Activated naive CD8-positive, alpha-beta T cell treated with anti-CD3 and anti-CD28 coated beads, Interleukin-2, amount 10 ng/mL, durations not matched to agents 7 days and 5 days (primary cell): Measurements from ENCODE around the gene SPDYE2B. TPM values are rescaled to one million over a fixed set of nuclear protein-coding genes. Genes with fewer than 3 reads are reported as not detected.
A peak's percentile ranks its signal among the peaks of the same experiment; 100 is the strongest.
"Not testable (repeated sequence)": the region's sequence is repeated elsewhere in the genome, so short reads cannot be mapped to it uniquely, and the experiment has no call there.

Source experiments
- ATAC-seq: fragments of 150-1000 bp; cut with Tn5 transposase; one replicate; pipeline ENCODE4 v1.10.0; 2021; ENCODE audit warnings: low read depth, moderate library complexity
- POLR2A ChIA-PET: fragments of 350-600 bp; sonication (Branson Sonifier 250); formaldehyde crosslinking; loops from one replicate; lab custom pipeline; 2021; ENCODE audit warnings: antibody characterized with exemption; lab: Charles Lee
- DNase-seq: peaks from one replicate; pipeline ENCODE4 v3.0.0; 2021
- H3K27ac Mint-ChIP-seq: one replicate; pipeline ENCODE4 v1.8.0; 2022; ENCODE audit warnings: mild to moderate bottlenecking, mixed read lengths
- H3K27me3 Mint-ChIP-seq: one replicate; pipeline ENCODE4 v1.8.0; 2022; ENCODE audit warnings: mild to moderate bottlenecking, moderate library complexity, mixed read lengths
- H3K36me3 Mint-ChIP-seq: one replicate; pipeline ENCODE4 v1.8.0; 2021; ENCODE audit warnings: mild to moderate bottlenecking, mixed read lengths
- H3K4me1 Mint-ChIP-seq: one replicate; pipeline ENCODE4 v1.8.0; 2021; ENCODE audit warnings: mixed read lengths
- H3K4me3 Mint-ChIP-seq: one replicate; pipeline ENCODE4 v1.8.0; 2022; ENCODE audit warnings: mild to moderate bottlenecking, moderate library complexity, mixed read lengths
- H3K9me3 Mint-ChIP-seq: one replicate; pipeline ENCODE4 v1.8.0; 2021; ENCODE audit warnings: mixed read lengths
- total RNA-seq, 2 experiments: library from RNA; stranded (reverse); gene quantifications; one replicate each; pipeline ENCODE4 v1.2.3, GENCODE V29; 2021

SPDYE2B gene
- total RNA-seq, 2 experiments from 2014 or later = not detected

GRCh38 chr7:102671956-102672307, 21.8 kb downstream of the SPDYE2B start:
- H3K4me1 Mint-ChIP-seq, H3K27me3 Mint-ChIP-seq, H3K4me3 Mint-ChIP-seq, H3K9me3 Mint-ChIP-seq, H3K36me3 Mint-ChIP-seq, H3K27ac Mint-ChIP-seq, POLR2A ChIA-PET, DNase-seq: not testable (repeated sequence)
- peak; percentile 38 for ATAC-seq

- H3K27me3 Mint-ChIP-seq, H3K36me3 Mint-ChIP-seq, H3K9me3 Mint-ChIP-seq, POLR2A ChIA-PET, ATAC-seq, H3K27ac Mint-ChIP-seq, H3K4me1 Mint-ChIP-seq, H3K4me3 Mint-ChIP-seq, DNase-seq: not testable (repeated sequence)
Measured at GRCh38 chr7:102673447-102674067, 23.4 kb downstream of the SPDYE2B start.

- DNase-seq, H3K4me1 Mint-ChIP-seq, H3K4me3 Mint-ChIP-seq, POLR2A ChIA-PET, H3K27ac Mint-ChIP-seq, ATAC-seq, H3K9me3 Mint-ChIP-seq, H3K27me3 Mint-ChIP-seq, H3K36me3 Mint-ChIP-seq: not testable (repeated sequence)
Measured at GRCh38 chr7:102675545-102675944, 25.4 kb downstream of the SPDYE2B start.

- H3K27me3 Mint-ChIP-seq, H3K36me3 Mint-ChIP-seq, POLR2A ChIA-PET, H3K4me1 Mint-ChIP-seq, H3K27ac Mint-ChIP-seq, H3K4me3 Mint-ChIP-seq, H3K9me3 Mint-ChIP-seq, ATAC-seq, DNase-seq: not testable (repeated sequence)
Measured at GRCh38 chr7:102680780-102681179, 30.7 kb downstream of the SPDYE2B start.

GRCh38 chr7:102682560-102682959, 32.4 kb downstream of the SPDYE2B start:
- H3K4me1 Mint-ChIP-seq, H3K36me3 Mint-ChIP-seq, H3K9me3 Mint-ChIP-seq, DNase-seq, H3K4me3 Mint-ChIP-seq, ATAC-seq, H3K27ac Mint-ChIP-seq, H3K27me3 Mint-ChIP-seq, POLR2A ChIA-PET: not testable (repeated sequence)

GRCh38 chr7:102688299-102689036, 38.3 kb downstream of the SPDYE2B start:
- DNase-seq, H3K36me3 Mint-ChIP-seq, H3K4me1 Mint-ChIP-seq, POLR2A ChIA-PET, H3K4me3 Mint-ChIP-seq, H3K27ac Mint-ChIP-seq, H3K27me3 Mint-ChIP-seq, H3K9me3 Mint-ChIP-seq: not testable (repeated sequence)
- peak; percentile 80 for ATAC-seq

GRCh38 chr7:102689436-102690282, 39.5 kb downstream of the SPDYE2B start:
- H3K36me3 Mint-ChIP-seq, H3K27ac Mint-ChIP-seq: not testable (repeated sequence)
- DNase-seq = peak; percentile 64

GRCh38 chr7:102690602-102691001, 40.5 kb downstream of the SPDYE2B start:
- ATAC-seq, H3K36me3 Mint-ChIP-seq, H3K27ac Mint-ChIP-seq, DNase-seq, H3K4me3 Mint-ChIP-seq, H3K4me1 Mint-ChIP-seq, H3K27me3 Mint-ChIP-seq, POLR2A ChIA-PET, H3K9me3 Mint-ChIP-seq: not testable (repeated sequence)

More at GRCh38 chr7:102689436-102690282, 39.5 kb downstream of the SPDYE2B start:
- H3K4me1 Mint-ChIP-seq, H3K4me3 Mint-ChIP-seq, H3K9me3 Mint-ChIP-seq, H3K27me3 Mint-ChIP-seq, POLR2A ChIA-PET: not testable (repeated sequence)
- peak; percentile 80 for ATAC-seq

GRCh38 chr7:102694008-102694407, 43.9 kb downstream of the SPDYE2B start:
- ATAC-seq, POLR2A ChIA-PET, H3K27ac Mint-ChIP-seq, H3K9me3 Mint-ChIP-seq, H3K4me3 Mint-ChIP-seq, H3K36me3 Mint-ChIP-seq, DNase-seq, H3K27me3 Mint-ChIP-seq, H3K4me1 Mint-ChIP-seq: not testable (repeated sequence)

GRCh38 chr7:102695033-102695552, 45.0 kb downstream of the SPDYE2B start:
- DNase-seq, H3K4me1 Mint-ChIP-seq, ATAC-seq, H3K27ac Mint-ChIP-seq, H3K9me3 Mint-ChIP-seq, H3K4me3 Mint-ChIP-seq, H3K36me3 Mint-ChIP-seq, POLR2A ChIA-PET, H3K27me3 Mint-ChIP-seq: not testable (repeated sequence)

GRCh38 chr7:102696009-102696408, 45.9 kb downstream of the SPDYE2B start:
- H3K4me3 Mint-ChIP-seq, POLR2A ChIA-PET, H3K27ac Mint-ChIP-seq, ATAC-seq, DNase-seq, H3K9me3 Mint-ChIP-seq, H3K4me1 Mint-ChIP-seq, H3K36me3 Mint-ChIP-seq: not testable (repeated sequence)
- H3K27me3 Mint-ChIP-seq = peaks cover 13% of the 10 kb centered on the region

- ATAC-seq, POLR2A ChIA-PET, H3K27ac Mint-ChIP-seq, H3K36me3 Mint-ChIP-seq, H3K4me1 Mint-ChIP-seq, DNase-seq, H3K9me3 Mint-ChIP-seq, H3K4me3 Mint-ChIP-seq: not testable (repeated sequence)
- peaks cover 23% of the 10 kb centered on the region for H3K27me3 Mint-ChIP-seq
Measured at GRCh38 chr7:102697642-102698512, 47.8 kb downstream of the SPDYE2B start.
